NCI-H1694 (cell line): ENCODE data around the gene METTL16.
A peak's percentile ranks its signal among the peaks of the same experiment; 100 is the strongest.
"Not testable (repeated sequence)": the region's sequence is repeated elsewhere in the genome, so short reads cannot be mapped to it uniquely, and the experiment has no call there.

Experiments used
- DNase-seq: peaks from one replicate; lab custom pipeline; 2025; lab: John Stamatoyannopoulos, UW

The METTL16 gene, protein sequence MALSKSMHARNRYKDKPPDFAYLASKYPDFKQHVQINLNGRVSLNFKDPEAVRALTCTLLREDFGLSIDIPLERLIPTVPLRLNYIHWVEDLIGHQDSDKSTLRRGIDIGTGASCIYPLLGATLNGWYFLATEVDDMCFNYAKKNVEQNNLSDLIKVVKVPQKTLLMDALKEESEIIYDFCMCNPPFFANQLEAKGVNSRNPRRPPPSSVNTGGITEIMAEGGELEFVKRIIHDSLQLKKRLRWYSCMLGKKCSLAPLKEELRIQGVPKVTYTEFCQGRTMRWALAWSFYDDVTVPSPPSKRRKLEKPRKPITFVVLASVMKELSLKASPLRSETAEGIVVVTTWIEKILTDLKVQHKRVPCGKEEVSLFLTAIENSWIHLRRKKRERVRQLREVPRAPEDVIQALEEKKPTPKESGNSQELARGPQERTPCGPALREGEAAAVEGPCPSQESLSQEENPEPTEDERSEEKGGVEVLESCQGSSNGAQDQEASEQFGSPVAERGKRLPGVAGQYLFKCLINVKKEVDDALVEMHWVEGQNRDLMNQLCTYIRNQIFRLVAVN

DNA sequence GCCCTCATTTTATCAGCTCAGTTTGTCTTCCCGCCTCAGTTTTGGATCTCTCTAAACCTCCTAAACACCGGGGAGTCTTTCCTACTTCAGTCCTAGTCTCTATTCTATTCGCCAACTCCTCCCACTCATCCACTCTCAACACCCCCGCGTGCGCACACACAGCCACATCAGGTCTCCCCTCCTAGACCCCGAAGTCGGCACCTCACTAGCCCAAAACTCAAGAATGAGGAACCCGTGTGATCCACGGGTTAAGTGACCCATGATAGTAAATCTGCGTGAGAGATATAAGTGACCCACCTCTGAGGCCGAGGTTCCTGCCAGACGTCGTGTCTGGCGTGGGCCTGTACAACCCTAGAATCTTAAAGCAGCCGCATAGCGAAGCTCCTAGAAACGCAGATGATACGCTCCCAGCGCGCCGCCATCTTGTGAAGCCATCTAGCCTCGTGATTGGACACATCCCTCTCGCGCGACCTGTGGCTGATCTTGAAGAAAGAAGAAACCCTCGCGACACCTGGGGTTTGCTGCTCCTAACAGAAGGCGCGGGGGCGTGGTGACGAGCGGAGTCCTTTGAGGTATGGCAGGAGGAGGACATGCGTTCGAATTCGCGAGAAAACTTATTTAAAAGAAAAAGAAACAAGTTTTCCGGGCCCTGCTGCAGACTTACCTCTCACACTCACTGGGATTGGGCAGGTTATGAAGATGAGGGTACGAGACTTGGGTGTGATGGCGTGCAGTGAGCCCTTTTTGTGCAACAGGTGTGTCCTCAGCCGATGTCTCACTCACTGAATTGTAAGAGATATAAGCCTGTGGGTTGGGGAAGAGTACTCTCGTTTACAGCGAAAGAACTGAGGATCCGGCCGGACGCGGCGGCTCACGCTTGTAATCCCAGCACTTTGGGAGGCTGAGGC lies at the start of gene METTL16:
Gene METTL16 (minus strand): TSS at position 427 of the 908 bp plus-strand sequence. CDS start 9,557 bp downstream, outside the sequence.
- peak; percentile 99 for DNase-seq

DNA sequence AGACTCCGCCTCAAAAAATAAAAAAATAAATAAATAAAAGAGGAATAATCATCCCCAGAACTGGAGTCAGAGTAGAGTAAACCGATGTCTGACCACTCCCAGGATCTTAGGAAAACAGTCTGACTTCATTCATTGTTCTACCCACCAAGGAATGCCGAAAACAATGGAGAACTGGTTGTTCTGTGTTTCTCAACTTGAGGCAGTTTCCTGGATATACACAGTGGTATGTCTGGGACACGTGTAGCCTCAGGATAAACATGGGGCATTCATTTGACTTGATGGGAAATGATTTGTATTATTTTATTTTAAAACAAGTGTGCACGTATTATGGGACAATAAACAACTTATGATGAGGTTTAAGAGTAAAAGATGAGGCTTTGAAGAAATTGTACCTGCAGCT lies 49.0 kb upstream of the METTL16 start:
- no peak for DNase-seq

DNA sequence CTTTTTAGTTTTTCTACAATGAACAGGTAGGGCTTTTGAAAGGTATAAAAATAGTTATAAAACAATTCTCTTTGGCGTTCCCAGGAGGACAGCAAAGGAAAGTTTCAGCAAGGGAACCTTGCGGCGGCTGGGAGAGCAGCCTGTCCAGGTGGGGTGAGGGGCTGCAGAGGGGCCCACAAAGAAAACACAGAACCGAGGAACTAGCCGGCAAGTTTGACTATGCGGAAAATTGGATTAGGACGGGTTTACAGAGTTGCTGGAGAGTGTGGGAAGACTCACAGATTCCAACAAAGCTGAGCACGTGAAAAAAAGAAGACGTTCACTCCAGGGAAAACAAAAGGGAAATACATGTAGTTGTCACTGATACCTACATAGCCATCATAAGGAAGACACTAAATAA lies 40.2 kb upstream of the METTL16 start:
- no peak for DNase-seq

DNA sequence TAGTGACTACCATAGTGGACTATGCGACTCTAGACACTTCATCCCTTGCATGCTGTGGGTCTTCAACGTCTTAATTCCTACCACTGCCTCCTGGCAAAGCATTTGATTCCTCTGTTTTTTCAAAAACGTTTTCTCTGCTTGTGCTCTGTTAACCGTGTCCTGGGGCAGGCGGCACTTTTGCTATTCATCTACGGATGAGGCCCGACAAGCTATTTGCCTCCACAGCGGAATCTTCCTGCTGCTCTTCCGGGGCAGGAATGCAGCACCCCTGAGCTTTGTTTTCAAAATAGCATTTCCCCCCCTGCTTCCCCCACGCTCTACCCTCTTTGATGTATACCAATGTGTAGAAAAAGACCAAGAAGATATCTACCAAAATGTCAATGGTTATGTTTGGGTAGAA lies 39.8 kb upstream of the METTL16 start:
- DNase-seq, result no peak

DNA sequence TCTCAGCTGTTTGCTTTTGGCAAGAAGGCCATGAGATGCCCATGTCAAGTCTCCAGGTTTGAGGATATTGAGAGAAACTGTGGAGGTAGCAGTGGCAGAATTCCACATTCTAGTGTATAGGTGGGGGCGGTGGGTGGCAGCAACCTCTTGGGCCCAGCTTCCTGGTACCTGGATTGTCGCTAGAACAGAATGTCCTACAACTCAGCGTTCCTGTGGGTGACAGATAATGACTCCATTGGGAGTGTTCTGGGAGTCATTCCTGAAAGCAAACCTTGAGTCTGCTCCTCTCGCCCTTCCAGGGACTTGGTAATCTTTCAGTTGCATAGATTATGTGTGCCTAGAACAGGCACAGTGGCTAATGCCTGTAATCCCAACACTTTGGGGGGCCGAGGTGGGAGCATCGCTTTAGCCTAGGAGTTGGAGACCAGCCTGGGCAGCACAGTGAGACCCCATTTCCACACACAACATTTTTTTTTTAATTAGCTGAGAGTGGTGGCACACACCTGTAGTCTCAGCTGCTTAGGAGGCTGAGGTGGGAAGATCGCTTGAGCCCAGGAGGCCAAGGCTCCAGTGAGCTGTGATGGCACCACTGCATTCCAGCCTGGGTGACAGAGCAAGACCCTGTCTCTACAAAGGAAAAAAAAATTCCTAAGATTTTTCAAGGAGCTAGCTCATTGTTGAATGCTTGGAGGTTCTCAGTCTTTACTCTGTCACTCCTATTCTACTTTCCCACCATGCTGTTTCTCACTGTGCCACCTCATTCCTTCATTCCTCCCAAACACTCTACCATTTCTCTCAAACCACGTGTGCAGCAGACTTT lies 37.9 kb upstream of the METTL16 start:
- no peak for DNase-seq

DNA sequence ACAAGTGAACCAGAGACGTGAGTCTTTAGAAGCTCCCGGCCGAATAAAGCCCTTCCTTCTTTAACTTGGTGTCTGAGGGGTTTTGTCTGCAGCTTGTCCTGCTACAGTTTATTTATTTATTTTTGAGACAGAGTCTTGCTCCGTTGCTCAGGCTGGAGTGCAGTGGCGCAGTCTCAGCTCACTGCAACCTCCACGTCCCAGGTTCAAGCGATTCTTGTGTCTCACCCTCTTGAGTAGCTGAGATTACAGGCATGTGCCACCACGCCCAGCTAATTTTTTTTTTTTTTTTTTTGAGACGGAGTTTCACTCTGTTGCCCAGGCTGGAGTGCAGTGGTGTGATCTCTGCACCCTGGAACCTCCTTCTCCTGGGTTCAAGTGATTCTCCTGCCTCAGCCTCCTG lies 36.3 kb upstream of the METTL16 start:
- not testable (repeated sequence) for DNase-seq

DNA sequence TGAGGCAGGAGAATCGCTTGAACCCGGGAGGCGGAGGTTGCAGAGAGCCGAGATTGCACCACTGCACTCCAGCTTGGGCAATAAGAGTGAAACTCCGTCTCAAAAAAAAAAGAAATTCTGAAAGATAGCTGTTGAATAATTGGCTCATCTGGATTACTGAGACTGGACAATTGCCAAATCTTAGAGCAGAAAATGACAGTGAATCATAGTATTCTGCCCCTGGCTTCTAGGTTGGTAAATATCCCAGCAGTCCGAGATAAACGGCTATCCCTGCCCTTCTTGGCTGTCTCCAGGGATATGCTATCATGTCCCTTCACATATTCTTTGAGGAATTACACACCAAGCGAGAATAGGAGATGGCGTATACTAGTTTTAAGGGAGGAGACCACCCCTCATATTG lies 35.5 kb upstream of the METTL16 start:
- DNase-seq, result no peak

DNA sequence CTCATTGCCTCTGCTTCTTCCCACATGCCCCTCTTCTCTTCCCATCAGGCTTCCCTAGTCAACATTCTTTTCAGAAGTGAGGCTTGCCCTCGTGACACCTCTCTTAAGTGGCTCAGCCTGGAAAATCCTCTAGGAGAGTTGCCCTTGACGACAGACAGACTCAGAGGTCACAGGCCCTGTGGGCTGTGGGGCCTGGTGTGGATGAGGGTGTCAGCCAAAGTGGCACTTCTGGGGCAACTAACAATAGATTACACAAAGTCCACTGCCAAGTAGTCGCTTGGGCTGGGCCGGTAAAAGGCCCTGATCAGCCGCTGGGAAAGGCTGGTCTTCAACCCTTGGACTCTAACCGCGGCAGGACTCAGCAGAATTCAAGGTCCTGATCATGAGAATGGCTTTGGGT lies 33.7 kb upstream of the METTL16 start:
- no peak for DNase-seq

DNA sequence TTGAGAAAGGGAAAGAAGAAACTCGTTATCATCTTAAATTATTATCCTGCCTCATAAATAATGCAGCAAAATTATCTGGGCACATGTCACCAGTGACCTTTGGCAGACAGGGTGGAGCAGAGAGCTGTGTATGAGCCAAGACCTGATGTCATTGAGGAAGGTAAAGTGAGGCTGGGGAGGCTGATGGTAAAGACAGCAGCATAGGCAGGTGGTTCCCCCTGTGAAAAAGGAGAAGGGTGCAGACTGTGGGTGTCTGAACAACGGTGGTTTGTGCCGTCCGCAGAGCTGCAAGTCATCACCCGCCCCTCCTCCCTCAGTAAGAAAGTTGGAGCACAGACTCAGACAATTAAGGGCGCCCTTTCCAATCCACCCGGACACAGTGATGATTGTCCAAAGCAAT lies 30.8 kb upstream of the METTL16 start:
- DNase-seq, result no peak

DNA sequence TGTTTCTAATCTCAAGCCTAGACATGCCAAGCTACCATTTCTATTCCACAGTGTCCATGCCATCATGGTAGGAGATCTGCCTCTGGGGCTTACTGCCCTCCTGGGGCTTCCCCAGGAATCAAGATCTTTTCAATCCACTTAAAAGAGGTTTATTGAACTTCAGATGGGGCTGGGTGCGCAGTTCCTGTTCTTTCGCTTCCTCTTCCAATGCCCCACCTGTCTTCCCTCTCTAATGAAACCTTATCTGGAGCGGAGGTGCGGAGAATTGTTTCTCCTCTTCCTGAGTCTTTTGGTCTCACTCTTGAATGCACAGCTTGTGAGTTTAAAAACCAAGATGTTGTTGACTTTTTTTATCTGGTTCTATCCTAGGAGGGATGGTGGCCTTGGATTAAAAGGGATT lies 30.4 kb upstream of the METTL16 start:
- no peak for DNase-seq

DNA sequence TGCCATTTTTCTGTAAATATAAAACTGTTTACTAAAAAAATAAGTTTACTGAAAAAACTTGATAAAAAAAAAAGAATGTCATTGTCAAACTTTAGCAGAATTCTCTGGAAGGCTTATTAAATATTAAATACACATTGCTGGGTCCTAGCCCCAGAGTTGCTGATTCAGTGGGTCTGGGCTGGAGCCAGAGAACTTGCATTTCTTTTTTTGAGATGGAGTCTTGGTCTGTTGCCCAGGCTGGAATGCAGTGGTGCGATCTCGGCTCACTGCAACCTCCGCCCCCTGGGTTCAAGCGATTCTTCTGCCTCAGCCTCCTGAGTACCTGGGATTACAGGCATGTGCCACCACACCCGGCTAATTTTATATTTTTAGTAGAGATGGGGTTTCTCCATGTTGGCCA lies 25.9 kb upstream of the METTL16 start:
- not testable (repeated sequence) for DNase-seq

DNA sequence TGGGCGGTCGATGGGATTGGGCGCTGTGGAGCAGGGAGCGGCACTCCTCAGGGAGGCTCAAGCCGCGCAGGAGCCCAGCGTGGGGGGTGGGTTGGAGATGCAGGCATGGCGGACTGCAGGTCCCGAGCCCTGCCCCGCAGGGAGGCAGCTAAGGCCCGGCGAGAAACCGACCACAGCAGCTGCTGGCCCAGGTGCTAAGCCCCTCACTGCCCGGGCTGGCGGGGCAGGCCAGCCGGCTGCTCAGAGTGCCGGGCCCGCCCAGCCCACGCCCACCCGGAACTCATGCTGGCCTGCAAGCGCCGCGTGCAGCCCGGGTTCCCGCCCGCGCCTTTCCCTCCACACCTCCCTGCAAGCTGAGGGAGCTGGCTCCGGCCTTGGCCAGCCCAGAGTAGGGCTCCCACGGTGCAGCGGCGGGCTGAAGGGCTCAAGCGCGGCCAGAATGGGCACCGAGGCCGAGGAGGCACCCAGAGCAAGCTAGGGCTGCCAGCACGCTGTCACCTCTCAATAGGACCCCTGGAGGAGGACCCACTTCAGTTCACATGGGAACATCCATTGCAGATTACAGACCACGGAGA lies 20.5 kb upstream of the METTL16 start:
- DNase-seq, result no peak

DNA sequence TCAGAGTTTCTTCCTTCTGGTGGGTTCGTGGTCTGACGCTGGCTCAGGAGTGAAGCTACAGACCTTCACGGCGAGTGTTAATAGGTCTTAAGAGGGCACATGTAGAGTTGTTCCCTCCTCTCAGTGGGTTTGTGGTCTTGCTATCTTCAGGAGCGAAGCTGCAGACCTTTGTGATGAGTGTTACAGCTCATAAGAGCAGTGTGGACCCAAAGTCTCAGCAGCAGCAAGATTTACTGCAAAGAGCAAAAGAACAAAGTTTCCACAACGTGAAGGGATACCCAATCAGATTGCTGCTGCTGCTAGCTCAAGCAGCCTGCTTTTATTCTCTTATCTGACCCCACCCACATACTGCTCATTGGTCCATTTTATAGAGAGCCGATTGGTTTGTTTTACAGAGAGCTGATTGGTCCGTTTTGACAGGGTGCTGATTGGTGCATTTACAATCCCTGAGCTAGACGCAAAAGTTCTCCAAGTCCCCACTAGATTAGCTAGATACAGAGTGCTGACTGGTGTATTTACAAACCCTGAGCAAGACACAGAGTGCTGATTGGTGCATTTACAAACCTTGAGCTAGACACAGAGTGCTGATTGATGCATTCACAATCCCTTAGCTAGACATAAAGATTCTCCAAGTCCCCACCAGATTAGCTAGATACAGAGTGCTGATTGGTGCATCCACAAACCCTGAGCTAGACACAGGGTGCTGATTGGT lies 19.7 kb upstream of the METTL16 start:
- not testable (repeated sequence) for DNase-seq

DNA sequence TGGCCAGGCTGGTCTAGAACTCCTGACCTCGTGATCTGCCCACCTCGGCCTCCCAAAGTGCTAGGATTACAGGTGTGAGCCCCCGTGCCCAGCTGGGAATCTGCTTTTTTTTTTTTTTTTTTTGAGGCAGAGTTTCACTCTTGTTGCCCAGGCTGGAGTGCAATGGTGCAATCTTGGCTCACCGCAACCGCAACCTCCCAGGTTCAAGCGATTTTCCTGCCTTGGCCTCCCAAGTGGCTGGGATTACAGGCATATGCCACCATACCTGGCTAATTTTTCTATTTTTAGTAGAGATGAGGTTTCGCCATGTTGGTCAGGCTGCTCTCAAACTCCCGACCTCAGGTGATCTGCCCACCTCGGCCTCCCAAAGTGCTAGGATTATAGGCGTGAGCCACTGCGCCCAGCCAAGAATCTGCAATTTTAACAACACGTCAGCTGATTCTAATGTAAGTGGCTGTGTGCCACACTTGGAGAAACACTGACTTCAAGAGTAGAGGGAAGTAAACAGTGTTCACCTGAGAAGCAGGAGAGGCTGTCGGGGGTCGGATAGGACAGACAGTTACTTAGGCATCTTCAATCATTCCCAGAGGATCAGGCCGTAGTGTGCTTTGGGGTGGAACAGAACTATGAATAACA lies 10.2 kb upstream of the METTL16 start:
- DNase-seq, result not testable (repeated sequence)

DNA sequence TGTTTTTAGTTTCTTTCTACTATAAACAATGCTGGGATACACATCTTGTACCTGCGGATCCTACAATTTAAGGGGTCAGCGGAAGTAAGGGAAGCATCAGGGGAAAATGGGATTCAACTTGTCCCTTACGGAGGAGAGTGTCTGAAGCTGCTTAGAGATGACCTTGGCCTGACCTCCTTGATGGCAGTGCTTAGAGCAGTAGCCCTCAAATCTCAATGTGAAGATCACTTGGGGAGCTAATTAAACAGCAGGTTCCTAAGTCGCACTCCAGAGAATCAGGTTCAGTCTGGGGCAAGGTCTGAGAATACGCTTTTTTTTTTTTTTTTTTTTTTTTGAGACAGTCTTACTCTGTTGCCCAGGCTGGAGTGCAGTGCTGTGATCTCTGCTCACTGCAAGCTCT lies 9.6 kb upstream of the METTL16 start:
- no peak for DNase-seq

DNA sequence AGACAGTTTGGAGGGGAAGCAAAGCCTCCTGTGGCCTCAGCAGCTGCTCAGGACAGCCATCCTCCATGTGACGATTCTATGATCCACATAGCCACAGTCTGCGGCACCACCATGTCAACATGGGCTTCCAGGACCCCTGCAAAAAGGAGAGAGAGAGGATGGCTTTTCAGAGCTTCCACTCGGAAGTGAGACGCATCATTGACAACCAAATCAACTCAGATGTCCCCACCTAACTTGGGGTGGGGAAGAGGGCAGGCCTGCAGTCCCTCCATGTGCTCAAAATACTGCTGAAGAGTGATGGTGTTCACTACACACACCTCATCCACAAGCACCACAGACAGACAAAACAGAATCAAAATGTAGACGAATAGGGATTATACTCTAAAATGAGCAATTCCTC lies 5.9 kb upstream of the METTL16 start:
- no peak for DNase-seq

DNA sequence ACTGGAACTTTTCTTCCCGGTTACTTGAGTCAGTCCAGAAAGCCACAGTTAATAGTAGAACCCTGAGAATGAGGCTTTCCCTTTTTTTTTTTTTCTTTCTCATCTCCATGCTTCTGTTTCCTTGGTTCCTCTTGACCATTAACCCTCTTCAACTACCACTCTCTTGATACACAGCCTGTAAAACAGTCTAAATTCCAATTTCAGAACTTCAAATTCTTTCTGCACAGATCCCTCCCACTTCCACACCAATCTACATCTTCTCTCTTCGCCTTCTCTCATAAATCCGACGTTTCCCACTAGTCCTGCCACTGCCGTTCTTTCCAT lies 588 bp downstream of the METTL16 start:
- DNase-seq, result no peak

DNA sequence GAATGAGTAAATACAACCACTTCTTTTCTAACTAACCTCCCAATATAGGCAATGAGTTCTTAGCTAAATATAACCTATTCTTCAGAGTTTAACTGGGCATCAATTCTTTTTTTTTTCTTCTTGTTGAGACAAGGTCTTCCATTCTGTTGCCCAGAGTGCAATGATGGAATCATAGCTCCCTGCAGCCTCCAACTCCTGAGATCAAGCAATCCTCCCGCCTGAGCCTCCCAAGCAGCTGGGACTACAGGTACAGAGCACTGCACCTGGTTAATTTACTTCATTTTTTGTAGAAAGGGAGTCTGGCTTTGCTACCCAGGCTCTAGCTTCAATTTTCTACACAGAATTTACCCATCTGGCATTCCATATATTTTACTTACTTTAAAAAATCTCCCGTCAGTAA lies 1.1 kb downstream of the METTL16 start:
- no peak for DNase-seq

DNA sequence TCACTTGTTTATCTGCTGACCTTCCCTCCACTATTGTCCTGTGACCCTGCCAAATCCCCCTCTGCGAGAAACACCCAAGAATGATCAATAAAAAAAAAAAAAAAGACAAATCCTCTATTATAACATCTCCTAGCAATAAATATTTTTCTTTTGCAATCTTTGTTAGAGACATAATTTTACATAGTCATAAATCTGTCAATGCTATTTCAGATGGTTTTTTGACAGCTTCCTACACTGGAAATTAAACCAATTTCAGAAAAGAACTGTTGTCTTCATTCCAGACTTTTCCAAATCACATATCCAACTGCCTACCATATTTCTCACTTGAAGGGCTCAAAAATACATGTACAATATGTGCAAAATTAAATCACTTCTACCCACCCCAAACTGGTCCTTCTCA lies 3.7 kb downstream of the METTL16 start:
- DNase-seq, result no peak

DNA sequence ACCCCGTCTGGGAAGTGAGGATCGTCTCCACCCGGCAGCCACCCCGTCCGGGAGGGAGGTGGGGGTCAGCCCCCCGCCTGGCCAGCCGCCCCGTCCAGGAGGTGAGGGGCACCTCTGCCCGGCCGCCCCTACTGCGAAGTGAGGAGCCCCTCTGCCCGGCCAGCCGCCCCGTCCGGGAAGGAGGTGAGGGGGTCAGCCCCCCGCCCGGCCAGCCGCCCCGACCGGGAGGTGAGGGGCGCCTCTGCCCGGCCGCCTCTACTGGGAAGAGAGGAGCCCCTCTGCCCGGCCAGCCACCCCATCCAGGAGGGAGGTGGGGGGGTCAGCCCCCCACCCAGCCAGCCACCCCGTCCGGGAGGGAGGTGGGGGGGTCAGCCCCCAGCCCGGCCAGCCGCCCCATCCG lies 4.7 kb downstream of the METTL16 start:
- DNase-seq, result not testable (repeated sequence)

DNA sequence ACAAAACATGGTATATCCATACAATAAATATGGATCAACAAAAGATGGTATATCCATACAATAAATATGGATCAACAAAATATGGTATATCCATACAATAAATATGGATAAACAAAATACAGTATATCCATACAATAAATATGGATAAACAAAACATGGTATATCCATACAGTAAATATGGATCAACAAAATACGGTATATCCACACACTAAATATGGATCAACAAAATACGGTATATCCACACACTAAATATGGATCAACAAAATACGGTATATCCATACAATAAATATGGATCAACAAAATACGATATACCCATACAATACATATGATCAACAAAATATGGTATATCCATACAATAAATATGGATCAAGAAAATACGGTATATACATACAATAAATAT lies 8.1 kb downstream of the METTL16 start:
- DNase-seq, result no peak
